Liver (tissue), 9 donors: ENCODE results near the gene FOXN3. TPM values are rescaled to one million over a fixed set of nuclear protein-coding genes. Genes with fewer than 3 reads are reported as not detected.
A peak's percentile ranks its signal among the peaks of the same experiment; 100 is the strongest.

Experiments
- DNase-seq: peaks from one replicate; pipeline ENCODE4 v3.0.0-alpha.2; 2017; ENCODE audit warnings: low spot score
- H3K27ac ChIP-seq, 2 donors: one replicate each; pipeline ENCODE4 v1.7.0; 2013; ENCODE audit warnings: inconsistent platforms in 2 of 2, low read length in 2 of 2, control low read depth in 1 of 2, low read depth in 1 of 2, mild to moderate bottlenecking in 1 of 2
- H3K27me3 ChIP-seq, 4 donors: one replicate each; pipeline versions ENCODE4 v1.6.1 to v1.7.0; 2013; ENCODE audit warnings: low read length in 3 of 4, inconsistent platforms in 1 of 4, mild to moderate bottlenecking in 1 of 4, moderate library complexity in 1 of 4; ENCODE audit not compliant: control insufficient read depth in 4 of 4, insufficient read depth in 4 of 4
- H3K36me3 ChIP-seq, 4 donors: one replicate each; pipeline versions ENCODE4 v1.6.1 to v1.7.0; 2013; ENCODE audit warnings: low read length in 3 of 4, mild to moderate bottlenecking in 3 of 4, low read depth in 1 of 4, moderate library complexity in 1 of 4; ENCODE audit not compliant: control insufficient read depth in 4 of 4, insufficient read depth in 3 of 4
- H3K4me1 ChIP-seq, 4 donors: one replicate each; pipeline versions ENCODE4 v1.6.1 to v1.7.0; 2013; ENCODE audit warnings: low read length in 3 of 4, mild to moderate bottlenecking in 3 of 4, moderate library complexity in 1 of 4; ENCODE audit not compliant: control insufficient read depth in 4 of 4, insufficient read depth in 4 of 4
- H3K4me3 ChIP-seq, 3 donors: one replicate each; pipeline versions ENCODE4 v1.6.1 to v1.7.0; 2013; ENCODE audit warnings: low read length in 3 of 3, control low read depth in 1 of 3, low read depth in 1 of 3, mild to moderate bottlenecking in 1 of 3
- H3K9ac ChIP-seq, 2 donors: one replicate each; pipeline ENCODE4 v1.7.0; 2013; ENCODE audit warnings: low read length in 2 of 2, mild to moderate bottlenecking in 2 of 2, moderate library complexity in 2 of 2, control low read depth in 1 of 2, low read depth in 1 of 2
- H3K9me3 ChIP-seq, 4 donors: one replicate each; pipeline versions ENCODE4 v1.6.1 to v1.7.0; 2013; ENCODE audit warnings: low read length in 3 of 4; ENCODE audit not compliant: control insufficient read depth in 4 of 4
- EGR1 ChIP-seq, 2 donors: IDR thresholded peaks; 2 replicates each; pipeline ENCODE4 v1.6.1; 2016 to 2018; ENCODE audit warnings: antibody characterized with exemption in 2 of 2, low read depth in 2 of 2
- FOXA1 ChIP-seq: IDR thresholded peaks from 2 replicates; pipeline ENCODE4 v1.6.1; 2016; ENCODE audit warnings: antibody characterized with exemption
- HNF4G ChIP-seq: IDR thresholded peaks from 2 replicates; pipeline ENCODE4 v1.6.1; 2016; ENCODE audit warnings: antibody characterized with exemption
- JUND ChIP-seq, 2 donors: IDR thresholded peaks; 2 replicates each; pipeline ENCODE4 v1.6.1; 2016; ENCODE audit warnings: antibody characterized with exemption in 2 of 2
- NR2F2 ChIP-seq: IDR thresholded peaks from 2 replicates; pipeline ENCODE4 v1.6.1; 2016; ENCODE audit warnings: antibody characterized with exemption
- RAD21 ChIP-seq, 2 donors: IDR thresholded peaks; 2 replicates each; pipeline ENCODE4 v1.6.1; 2016; ENCODE audit warnings: antibody characterized with exemption in 2 of 2, mild to moderate bottlenecking in 2 of 2
- RXRA ChIP-seq, 2 donors: IDR thresholded peaks; 2 replicates each; pipeline ENCODE4 v1.6.1; 2017 to 2018; ENCODE audit warnings: antibody characterized with exemption in 2 of 2, mild to moderate bottlenecking in 1 of 2
- SP1 ChIP-seq: IDR thresholded peaks from 2 replicates; pipeline ENCODE4 v1.6.1; 2018; ENCODE audit warnings: antibody characterized with exemption, mild to moderate bottlenecking
- TAF1 ChIP-seq: conservative IDR thresholded peaks from 2 replicates; pipeline ENCODE4 v1.6.1; 2016; ENCODE audit warnings: antibody characterized with exemption, mild to moderate bottlenecking
- YY1 ChIP-seq: IDR thresholded peaks from 2 replicates; pipeline ENCODE4 v1.6.1; 2016; ENCODE audit warnings: antibody characterized with exemption, mild to moderate bottlenecking
- ZBTB33 ChIP-seq: IDR thresholded peaks from 2 replicates; pipeline ENCODE4 v1.6.1; 2016; ENCODE audit warnings: antibody characterized with exemption
- WGBS: extraction: QIAGEN DNeasy Blood & Tissue Kit; methylation state at CpG from one replicate; pipeline ENCODE4 v1.1.7; 2013; 5-methylcytosine and 5-hydroxymethylcytosine counted together
- polyA plus RNA-seq, 2 donors: library from polyadenylated mRNA; stranded (reverse) in 1 of 2; unstranded in 1 of 2; fragments of 200-250 nt in 1 of 2; fragments of >200 nt in 1 of 2; fragmentation: Nextera tagmentation in 1 of 2; extraction: Ambion mirVana in 1 of 2; gene quantifications; one replicate each; pipeline versions ENCODE4 v1.2.1 to v1.2.3, GENCODE V29; 2013 to 2015
- total RNA-seq, 2 donors: library from RNA; depleted of rRNA; stranded (reverse); fragments of >200 nt; gene quantifications; one replicate each; pipeline ENCODE4 v1.2.3, GENCODE V29; 2014
- TF ChIP-seq, protein P1 (sequence below): IDR thresholded peaks from 2 replicates; pipeline ENCODE4 v1.6.1; 2016; ENCODE audit warnings: antibody characterized with exemption
- TF ChIP-seq, protein P2 (sequence below): IDR thresholded peaks from 2 replicates; pipeline ENCODE4 v1.6.1; 2016; ENCODE audit warnings: antibody characterized with exemption
- TF ChIP-seq, protein P3 (sequence below): fragments of 150-350 bp; IDR thresholded peaks from 2 replicates; pipeline ENCODE4 v1.5.1; 2017; ENCODE audit warnings: improper control_type of control experiment, low read depth, low read length; ENCODE audit not compliant: missing input control
- donor health status: healthy.
- donor health status: healthy.
- donor health status: healthy.
- donor health status: healthy.
- donor health status: healthy.

Gene FOXN3
- total and polyA plus RNA-seq, 4 donors, result 17.8 to 44.8 (median 35.3) TPM

GRCh38 chr14:89268514-89268913 is 148.5 kb downstream of the FOXN3 start:
- TF ChIP-seq FOXA1 (no peak), YY1 (no peak), JUND (IDR thresholded peaks at IDR 0.05) (no peak)
- TF ChIP-seq, protein P1, sequence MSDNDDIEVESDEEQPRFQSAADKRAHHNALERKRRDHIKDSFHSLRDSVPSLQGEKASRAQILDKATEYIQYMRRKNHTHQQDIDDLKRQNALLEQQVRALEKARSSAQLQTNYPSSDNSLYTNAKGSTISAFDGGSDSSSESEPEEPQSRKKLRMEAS, result no peak
- H3K27ac ChIP-seq, result peak overlapping the region in 1 of 2 donors; percentile 52
- peaks cover 0 to 26% (median 10%) of the 10 kb centered on the region in 4 donors for H3K4me1 ChIP-seq
- no peaks in the 10 kb centered on the region for H3K36me3 ChIP-seq
- no peak for DNase-seq
- no peaks in the 10 kb centered on the region for H3K9me3 ChIP-seq
- 91% methylated on average over 5 of the region's 5 CpGs for WGBS
- H3K9ac ChIP-seq, result no peak overlapping the region
- no peak overlapping the region for H3K4me3 ChIP-seq
- no peaks in the 10 kb centered on the region for H3K27me3 ChIP-seq

- H3K36me3 ChIP-seq, result no peaks in the 10 kb centered on the region
- DNase-seq, result no peak
- H3K27ac ChIP-seq, result no peak overlapping the region
- no peak overlapping the region for H3K9ac ChIP-seq
- TF ChIP-seq EGR1 (IDR thresholded peaks at IDR 0.05; ENCODE audit: low read depth in 2 of 2) (no peak), RXRA (IDR thresholded peaks at IDR 0.05) (peak in 1 of 2 donors; percentile 32)
- 88% methylated on average over 5 of the region's 5 CpGs for WGBS
- no peaks in the 10 kb centered on the region for H3K27me3 ChIP-seq
- H3K4me1 ChIP-seq, result peaks cover 0 to 26% (median 10%) of the 10 kb centered on the region in 4 donors
- no peaks in the 10 kb centered on the region for H3K9me3 ChIP-seq
- no peak overlapping the region for H3K4me3 ChIP-seq
Measured at GRCh38 chr14:89267656-89268055, 149.4 kb downstream of the FOXN3 start.

GRCh38 chr14:89267163-89267562 is 149.9 kb downstream of the FOXN3 start:
- Histone ChIP-seq H3K4me1 (peaks cover 0 to 26% (median 10%) of the 10 kb centered on the region in 4 donors), H3K36me3 (no peaks in the 10 kb centered on the region), H3K4me3 (no peak overlapping the region), H3K9me3 (no peaks in the 10 kb centered on the region), H3K27me3 (no peaks in the 10 kb centered on the region), H3K9ac (no peak overlapping the region), H3K27ac (no peak overlapping the region)
- DNase-seq, result no peak
- TF ChIP-seq SP1, result no peak
- no peak for TF ChIP-seq TAF1
- TF ChIP-seq, protein P1, result no peak
- no peak for TF ChIP-seq JUND (IDR thresholded peaks at IDR 0.05)
- TF ChIP-seq HNF4G, result no peak
- TF ChIP-seq, protein P2, sequence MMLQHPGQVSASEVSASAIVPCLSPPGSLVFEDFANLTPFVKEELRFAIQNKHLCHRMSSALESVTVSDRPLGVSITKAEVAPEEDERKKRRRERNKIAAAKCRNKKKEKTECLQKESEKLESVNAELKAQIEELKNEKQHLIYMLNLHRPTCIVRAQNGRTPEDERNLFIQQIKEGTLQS, result no peak
- no peak for TF ChIP-seq ZBTB33
- no peak for TF ChIP-seq RAD21 (IDR thresholded peaks at IDR 0.05)
- TF ChIP-seq NR2F2, result no peak
- no peak for TF ChIP-seq YY1
- no peak for TF ChIP-seq EGR1 (IDR thresholded peaks at IDR 0.05; ENCODE audit: low read depth in 2 of 2)
- TF ChIP-seq, protein P3, sequence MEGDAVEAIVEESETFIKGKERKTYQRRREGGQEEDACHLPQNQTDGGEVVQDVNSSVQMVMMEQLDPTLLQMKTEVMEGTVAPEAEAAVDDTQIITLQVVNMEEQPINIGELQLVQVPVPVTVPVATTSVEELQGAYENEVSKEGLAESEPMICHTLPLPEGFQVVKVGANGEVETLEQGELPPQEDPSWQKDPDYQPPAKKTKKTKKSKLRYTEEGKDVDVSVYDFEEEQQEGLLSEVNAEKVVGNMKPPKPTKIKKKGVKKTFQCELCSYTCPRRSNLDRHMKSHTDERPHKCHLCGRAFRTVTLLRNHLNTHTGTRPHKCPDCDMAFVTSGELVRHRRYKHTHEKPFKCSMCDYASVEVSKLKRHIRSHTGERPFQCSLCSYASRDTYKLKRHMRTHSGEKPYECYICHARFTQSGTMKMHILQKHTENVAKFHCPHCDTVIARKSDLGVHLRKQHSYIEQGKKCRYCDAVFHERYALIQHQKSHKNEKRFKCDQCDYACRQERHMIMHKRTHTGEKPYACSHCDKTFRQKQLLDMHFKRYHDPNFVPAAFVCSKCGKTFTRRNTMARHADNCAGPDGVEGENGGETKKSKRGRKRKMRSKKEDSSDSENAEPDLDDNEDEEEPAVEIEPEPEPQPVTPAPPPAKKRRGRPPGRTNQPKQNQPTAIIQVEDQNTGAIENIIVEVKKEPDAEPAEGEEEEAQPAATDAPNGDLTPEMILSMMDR, result no peak
- 93% methylated on average over 7 of the region's 7 CpGs for WGBS
